ENCODE data around the gene SMIM32.

SMIM32 gene

GRCh38 chr5:136192526-136193321 lies at the start of gene SMIM32:
TSS of gene SMIM32 (minus strand) at chr5:136193162. CDS start at chr5:136192524, 638 bp downstream.
- no peak within 1 kb of the TSS for H3K4me2 ChIP-seq (ENCODE audit: low read depth, low read length)
- H3K27me3 ChIP-seq (replicated peaks; ENCODE audit: insufficient read depth, low read length): no peaks in the 10 kb centered on the region
- no peak for TF ChIP-seq EZH2 (optimal IDR thresholded peaks at IDR 0.05; ENCODE audit: low read depth, low read length)
- H3K36me3 ChIP-seq (replicated peaks; ENCODE audit: insufficient read depth, low read length): no peaks in the 10 kb centered on the region
- no peaks in the 10 kb centered on the region for H3K9me3 ChIP-seq (replicated peaks; ENCODE audit: insufficient read depth, low read length)
- H3K79me2 ChIP-seq (ENCODE audit: low read length): no peaks in the 10 kb centered on the region
- no peak within 1 kb of the TSS for H3K27ac ChIP-seq (ENCODE audit: low read length)
- no peaks in the 10 kb centered on the region for H3F3A ChIP-seq (ENCODE audit: insufficient read depth, low read length)
- no peaks in the 10 kb centered on the region for H4K20me1 ChIP-seq (ENCODE audit: insufficient read depth, low read length)
- H3K9ac ChIP-seq (ENCODE audit: low read length): no peak within 1 kb of the TSS
- no peak within 1 kb of the TSS for H2AFZ ChIP-seq (ENCODE audit: low read length)
- no peaks in the 10 kb centered on the region for H3K9me2 ChIP-seq (replicated peaks; ENCODE audit: insufficient read depth, low read length)
- H3K4me3 ChIP-seq (ENCODE audit: low read length): no peak within 1 kb of the TSS
- no peak for DNase-seq
- no peaks in the 10 kb centered on the region for H3K4me1 ChIP-seq (ENCODE audit: low read length)

GRCh38 chr5:136242611-136243010 lies 49.6 kb upstream of the SMIM32 start:
- Histone ChIP-seq H3K9me3 (replicated peaks; ENCODE audit: insufficient read depth, low read length) (no peaks in the 10 kb centered on the region), H3K4me2 (ENCODE audit: low read depth, low read length) (peak overlapping the region; percentile 55), H3K4me1 (ENCODE audit: low read length) (peaks cover 27% of the 10 kb centered on the region), H4K20me1 (ENCODE audit: insufficient read depth, low read length) (no peaks in the 10 kb centered on the region), H3K9me2 (replicated peaks; ENCODE audit: insufficient read depth, low read length) (no peaks in the 10 kb centered on the region), H3K36me3 (replicated peaks; ENCODE audit: insufficient read depth, low read length) (no peaks in the 10 kb centered on the region), H3K27ac (ENCODE audit: low read length) (peak overlapping the region; percentile 74; the same call in 1 of the 2 replicates), H3K4me3 (ENCODE audit: low read length) (no peak overlapping the region), H3K9ac (ENCODE audit: low read length) (peak overlapping the region; percentile 16; the same call in 1 of the 2 replicates), H3F3A (ENCODE audit: insufficient read depth, low read length) (peaks cover 15% of the 10 kb centered on the region), H3K27me3 (replicated peaks; ENCODE audit: insufficient read depth, low read length) (no peaks in the 10 kb centered on the region), H3K79me2 (ENCODE audit: low read length) (no peaks in the 10 kb centered on the region), H2AFZ (ENCODE audit: low read length) (peak overlapping the region; percentile 21)
- peak; percentile 72 for DNase-seq
- TF ChIP-seq CTCF (IDR thresholded peaks at IDR 0.05; ENCODE audit: low read length) (no peak), EZH2 (optimal IDR thresholded peaks at IDR 0.05; ENCODE audit: low read depth, low read length) (no peak), EZH2phosphoT487 (IDR thresholded peaks at IDR 0.05; ENCODE audit: low read length) (no peak)

- Histone ChIP-seq H3K9me2 (replicated peaks; ENCODE audit: insufficient read depth, low read length) (no peaks in the 10 kb centered on the region), H3K9ac (ENCODE audit: low read length) (peak overlapping the region; percentile 16; the same call in 1 of the 2 replicates), H2AFZ (ENCODE audit: low read length) (peak overlapping the region; percentile 21; the same call in 1 of the 2 replicates), H3K79me2 (ENCODE audit: low read length) (no peaks in the 10 kb centered on the region), H3K27ac (ENCODE audit: low read length) (peak overlapping the region; percentile 74; the same call in 1 of the 2 replicates), H3K27me3 (replicated peaks; ENCODE audit: insufficient read depth, low read length) (no peaks in the 10 kb centered on the region), H3K4me2 (ENCODE audit: low read depth, low read length) (peak overlapping the region; percentile 55), H3K9me3 (replicated peaks; ENCODE audit: insufficient read depth, low read length) (no peaks in the 10 kb centered on the region), H3F3A (ENCODE audit: insufficient read depth, low read length) (peaks cover 15% of the 10 kb centered on the region), H3K4me1 (ENCODE audit: low read length) (peaks cover 27% of the 10 kb centered on the region), H3K4me3 (ENCODE audit: low read length) (no peak overlapping the region), H3K36me3 (replicated peaks; ENCODE audit: insufficient read depth, low read length) (no peaks in the 10 kb centered on the region), H4K20me1 (ENCODE audit: insufficient read depth, low read length) (no peaks in the 10 kb centered on the region)
- TF ChIP-seq CTCF (IDR thresholded peaks at IDR 0.05; ENCODE audit: low read length) (no peak), EZH2phosphoT487 (IDR thresholded peaks at IDR 0.05; ENCODE audit: low read length) (no peak), EZH2 (optimal IDR thresholded peaks at IDR 0.05; ENCODE audit: low read depth, low read length) (no peak)
- DNase-seq: peak; percentile 75
Observed at GRCh38 chr5:136242136-136242535, 49.2 kb upstream of the SMIM32 start.

- H4K20me1 ChIP-seq (ENCODE audit: insufficient read depth, low read length): no peaks in the 10 kb centered on the region
- no peaks in the 10 kb centered on the region for H3K27me3 ChIP-seq (replicated peaks; ENCODE audit: insufficient read depth, low read length)
- no peaks in the 10 kb centered on the region for H3K9me2 ChIP-seq (replicated peaks; ENCODE audit: insufficient read depth, low read length)
- no peak for TF ChIP-seq CTCF (IDR thresholded peaks at IDR 0.05; ENCODE audit: low read length)
- no peaks in the 10 kb centered on the region for H3K79me2 ChIP-seq (ENCODE audit: low read length)
- no peak overlapping the region for H3K4me3 ChIP-seq (ENCODE audit: low read length)
- no peak overlapping the region for H3K9ac ChIP-seq (ENCODE audit: low read length)
- H3K9me3 ChIP-seq (replicated peaks; ENCODE audit: insufficient read depth, low read length): no peaks in the 10 kb centered on the region
- no peak overlapping the region for H3K27ac ChIP-seq (ENCODE audit: low read length)
- no peak overlapping the region for H3K4me2 ChIP-seq (ENCODE audit: low read depth, low read length)
- H3K36me3 ChIP-seq (replicated peaks; ENCODE audit: insufficient read depth, low read length): no peaks in the 10 kb centered on the region
- DNase-seq: no peak
- peaks cover 27% of the 10 kb centered on the region for H3K4me1 ChIP-seq (ENCODE audit: low read length)
- no peak overlapping the region for H2AFZ ChIP-seq (ENCODE audit: low read length)
- peaks cover 15% of the 10 kb centered on the region for H3F3A ChIP-seq (ENCODE audit: insufficient read depth, low read length)
Observed at GRCh38 chr5:136240894-136241293, 47.9 kb upstream of the SMIM32 start.
